Measurements from ENCODE around the gene ACVR2B.
"Not testable (repeated sequence)": the region's sequence is repeated elsewhere in the genome, so short reads cannot be mapped to it uniquely, and the experiment has no call there.

The ACVR2B gene

DNA sequence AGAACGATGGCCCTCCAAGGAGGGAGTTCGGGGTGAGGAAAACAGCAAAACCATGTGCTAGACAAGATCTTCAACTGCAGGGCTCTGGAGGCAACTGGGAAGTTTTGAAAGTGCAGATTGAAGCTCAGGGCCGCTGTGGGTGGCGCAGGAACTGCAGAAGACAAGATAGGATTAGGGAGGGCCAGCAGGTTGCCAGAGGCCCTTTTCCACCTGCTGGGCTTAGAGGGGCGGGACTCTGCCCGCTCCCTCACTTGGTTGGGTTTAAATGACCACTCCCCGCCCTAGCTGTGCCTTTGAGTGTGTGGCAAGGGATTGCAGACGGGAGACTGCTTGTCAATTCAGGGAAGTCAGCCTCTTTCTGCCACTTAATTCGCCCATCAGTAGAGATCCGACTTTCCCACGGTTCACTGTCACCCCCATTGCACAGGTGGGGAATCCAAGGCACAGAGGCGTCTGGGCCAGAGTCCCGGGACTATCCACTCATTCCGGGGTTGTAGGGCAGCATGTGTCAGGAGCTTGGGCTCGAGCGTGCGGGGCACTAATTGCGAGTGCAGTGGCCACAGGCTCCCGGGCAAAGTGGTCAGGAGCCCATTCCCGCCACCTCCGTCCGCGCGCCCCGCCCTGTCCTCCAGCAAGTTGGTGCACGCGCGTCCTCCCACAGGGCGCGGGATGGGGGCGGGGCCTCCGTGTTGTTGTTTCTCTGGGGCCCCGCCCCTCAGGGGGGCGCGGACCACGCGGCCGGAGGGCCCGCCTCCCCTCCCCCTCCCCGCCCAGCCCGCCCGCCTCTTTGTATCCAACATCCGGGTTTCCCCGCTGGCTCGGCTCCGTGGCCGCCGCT is at the start of gene ACVR2B:
Gene ACVR2B, plus strand, starts transcription at position 816 of the 838 bp plus-strand sequence. CDS start 433 bp downstream, outside the sequence.
- peak; percentile 97 for DNase-seq (ENCODE audit: low read depth, low spot score)

DNA sequence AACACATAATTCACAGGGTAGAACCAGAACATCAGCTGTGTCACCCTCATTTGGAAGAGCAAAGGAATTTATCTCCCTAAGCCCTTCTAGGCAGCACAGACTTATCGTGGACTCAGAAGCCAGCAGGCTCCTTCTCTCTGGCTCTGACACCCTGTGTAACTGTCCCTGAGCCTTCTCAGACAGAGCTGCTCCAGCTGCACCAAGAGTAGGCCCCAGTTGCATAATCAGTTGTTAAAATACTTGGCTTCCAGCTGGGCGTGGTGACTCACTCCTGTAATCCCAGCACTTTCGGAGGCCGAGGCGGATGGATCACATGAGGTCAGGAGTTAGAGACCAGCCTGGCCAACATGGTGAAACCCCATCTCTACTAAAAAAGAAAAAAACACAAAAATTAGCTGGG is 49.4 kb upstream of the ACVR2B start:
- DNase-seq (ENCODE audit: low read depth, low spot score), result peak; percentile 36

DNA sequence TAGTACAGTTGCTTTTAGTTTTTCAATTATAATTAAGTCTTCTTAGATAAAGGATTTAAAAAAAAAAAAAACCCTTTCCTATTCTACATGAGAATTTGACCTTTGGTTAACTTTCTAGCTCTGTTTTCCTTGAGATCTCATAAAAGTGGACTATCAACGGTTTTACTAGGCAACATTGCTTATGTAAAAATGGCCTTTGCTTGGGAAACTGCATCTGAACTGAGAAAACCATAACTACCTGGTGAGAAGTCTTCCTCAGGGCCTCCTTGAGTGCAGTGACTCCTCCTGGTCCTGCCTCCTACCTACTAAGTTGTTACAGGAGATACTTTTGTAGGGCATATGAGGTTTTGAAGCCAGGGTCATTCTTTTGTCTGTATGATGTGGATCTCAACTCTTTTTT is 42.1 kb upstream of the ACVR2B start:
- no peak for DNase-seq (ENCODE audit: low read depth, low spot score)

DNA sequence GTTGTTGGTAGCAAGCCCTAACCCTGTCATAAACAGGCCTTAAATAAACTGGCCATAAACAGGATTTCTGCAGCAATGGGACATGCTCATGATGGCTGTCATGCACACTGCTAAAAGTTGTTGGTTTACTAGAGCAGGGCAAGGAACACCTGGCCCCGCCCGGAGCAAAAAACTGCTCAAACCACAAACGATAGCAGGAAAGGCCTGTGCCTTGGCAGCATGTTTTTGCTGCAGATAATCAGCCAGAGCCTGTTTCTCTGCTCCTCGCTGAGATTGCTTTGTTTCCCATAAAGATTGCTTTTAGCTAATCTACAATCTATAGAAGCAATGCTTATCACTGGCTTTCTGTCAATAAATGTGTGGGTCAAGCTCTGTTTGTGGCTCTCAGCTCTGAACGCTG is 32.9 kb upstream of the ACVR2B start:
- DNase-seq (ENCODE audit: low read depth, low spot score), result peak; percentile 7

GRCh38 chr3:38421679-38422336 is 31.9 kb upstream of the ACVR2B start:
- DNase-seq (ENCODE audit: low read depth, low spot score), result peak; percentile 15

GRCh38 chr3:38426798-38427426 is 26.8 kb upstream of the ACVR2B start:
- peak; percentile 20 for DNase-seq (ENCODE audit: low read depth, low spot score)

DNA sequence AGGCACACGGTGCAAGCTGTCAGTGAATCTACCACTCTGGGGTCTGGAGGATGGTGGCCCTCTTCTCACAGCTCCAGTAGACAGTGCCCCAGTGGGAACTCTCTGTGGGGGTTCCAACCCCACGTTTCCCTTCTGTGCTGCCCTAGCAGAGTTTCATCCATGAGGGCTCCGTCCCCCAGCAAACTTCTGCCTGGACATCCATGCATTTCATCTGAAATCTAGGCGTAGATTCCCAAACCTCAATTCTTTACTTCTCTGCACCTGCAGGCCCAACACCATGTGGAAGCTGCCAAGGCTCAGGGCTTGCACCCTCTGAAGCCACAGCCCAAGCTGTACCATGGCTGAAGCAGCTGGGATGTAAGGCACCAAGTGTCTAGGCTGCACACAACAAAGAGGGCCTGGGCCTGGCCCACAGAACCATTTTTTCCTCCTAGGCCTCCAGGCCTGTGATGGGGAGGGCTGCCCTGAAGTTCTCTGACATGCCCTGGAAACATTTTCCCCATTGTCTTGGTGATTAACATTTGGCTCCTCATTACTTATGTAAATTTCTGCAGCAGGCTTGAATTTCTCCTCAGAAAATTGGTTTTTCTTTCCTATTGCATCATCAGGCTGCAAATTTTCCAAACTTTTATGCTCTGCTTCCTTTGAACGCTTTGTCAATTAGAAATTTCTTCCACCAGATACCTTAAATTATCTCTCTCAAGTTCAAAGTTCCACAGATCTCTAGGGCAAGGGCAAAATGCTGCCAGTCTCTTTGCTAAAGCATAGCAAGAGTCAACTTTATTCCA is 20.6 kb upstream of the ACVR2B start:
- DNase-seq (ENCODE audit: low read depth, low spot score), result peak; percentile 5

DNA sequence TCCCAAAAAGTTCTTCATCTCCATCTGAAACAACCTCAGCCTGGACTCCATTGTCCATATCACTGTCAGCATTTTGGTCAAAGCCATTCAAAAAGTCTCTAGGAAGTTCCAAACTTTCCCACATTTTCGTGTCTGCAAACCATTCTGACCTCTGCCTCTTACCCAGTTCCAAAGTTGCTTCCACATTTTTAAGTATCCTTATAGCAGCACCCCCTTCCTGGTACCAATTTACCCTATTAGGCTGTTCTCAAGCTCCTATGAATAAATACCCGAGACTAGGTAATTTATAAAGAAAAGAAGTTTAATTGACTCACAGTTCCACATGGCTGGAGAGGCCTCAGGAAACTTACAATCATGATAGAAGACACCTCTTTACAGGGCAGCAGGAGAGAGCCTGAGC is 20.0 kb upstream of the ACVR2B start:
- not testable (repeated sequence) for DNase-seq (ENCODE audit: low read depth, low spot score)

DNA sequence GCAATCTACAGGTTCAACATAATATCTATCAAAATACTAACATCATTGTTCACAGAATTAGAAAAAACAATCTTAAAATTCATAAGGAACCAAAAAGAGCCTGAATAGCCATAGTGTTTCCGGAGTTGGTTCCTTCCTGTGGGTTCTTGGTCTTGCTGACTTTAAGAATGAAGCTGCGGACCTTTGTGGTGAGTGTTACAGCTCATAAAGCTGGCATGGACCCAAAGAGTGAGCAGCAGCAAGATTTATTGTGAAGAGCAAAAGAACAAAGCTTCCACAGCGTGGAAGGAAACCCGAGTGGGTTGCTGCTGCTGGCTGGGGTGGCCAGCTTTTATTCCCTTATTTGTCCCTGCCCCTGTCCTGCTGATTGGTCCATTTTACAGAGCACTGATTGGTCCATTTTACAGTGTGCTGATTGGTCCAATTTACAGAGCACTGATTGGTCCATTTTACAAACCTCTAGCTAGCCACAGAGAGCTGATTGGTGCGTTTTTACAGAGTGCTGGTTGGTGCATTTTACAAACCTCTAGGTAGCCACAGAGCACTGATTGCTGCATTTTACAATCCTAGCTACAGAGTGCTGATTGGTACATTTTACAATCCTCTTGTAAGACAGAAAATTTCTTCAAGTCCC is 15.1 kb upstream of the ACVR2B start:
- not testable (repeated sequence) for DNase-seq (ENCODE audit: low read depth, low spot score)

DNA sequence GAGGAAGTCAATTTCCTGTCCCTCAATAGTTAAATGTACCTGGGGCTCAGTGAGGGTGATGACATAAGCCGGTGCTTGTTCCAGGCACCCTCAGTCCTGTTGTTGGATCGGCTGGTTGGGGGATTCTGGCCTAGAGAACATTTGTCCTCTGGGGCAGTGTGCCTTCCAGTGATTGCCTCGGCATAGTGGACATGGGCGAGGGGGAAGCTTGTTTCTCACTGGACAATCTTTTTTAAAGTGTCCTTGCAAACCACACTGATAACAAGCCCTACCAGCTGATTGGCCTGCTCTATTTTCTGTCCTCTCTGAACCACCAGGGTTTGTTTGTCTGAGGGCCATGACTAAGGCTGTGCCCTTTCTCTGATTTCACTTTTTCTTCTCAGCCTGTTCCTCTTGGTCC is 10.5 kb upstream of the ACVR2B start:
- not testable (repeated sequence) for DNase-seq (ENCODE audit: low read depth, low spot score)

DNA sequence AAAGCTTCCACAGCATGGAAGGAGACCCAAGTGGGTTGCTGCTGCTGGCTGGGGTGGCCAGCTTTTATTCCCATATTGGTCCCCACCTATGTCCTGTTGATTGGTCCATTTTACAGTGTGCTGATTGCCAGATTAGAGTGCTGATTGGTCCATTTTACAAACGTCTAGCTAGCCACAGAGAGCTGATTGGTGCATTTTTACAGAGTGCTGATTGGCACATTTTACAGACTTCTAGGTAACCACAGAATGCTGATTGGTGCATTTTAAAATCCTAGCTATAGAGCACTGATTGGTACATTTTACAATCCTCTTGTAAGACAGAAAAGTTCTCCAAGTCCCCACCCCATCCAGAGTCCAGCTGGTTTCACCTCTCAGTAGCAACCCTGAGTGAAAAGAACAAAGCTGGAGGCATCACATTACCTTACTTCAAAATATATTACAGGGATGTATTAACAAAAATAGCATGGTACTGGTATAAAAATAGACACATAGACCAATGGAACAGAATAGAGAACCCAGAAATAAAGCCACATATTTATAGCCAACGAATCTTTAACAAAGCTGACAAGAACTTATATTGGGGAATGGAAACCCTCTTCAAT is 7.5 kb upstream of the ACVR2B start:
- DNase-seq (ENCODE audit: low read depth, low spot score), result no peak

GRCh38 chr3:38446812-38447211 is 6.9 kb upstream of the ACVR2B start:
- DNase-seq (ENCODE audit: low read depth, low spot score), result no peak

- no peak for DNase-seq (ENCODE audit: low read depth, low spot score)
These were observed 2.8 kb upstream of the ACVR2B start for GRCh38 chr3:38450853-38451252.

GRCh38 chr3:38453913-38454177 is 155 bp downstream of the ACVR2B start:
- no peak for DNase-seq (ENCODE audit: low read depth, low spot score)

- no peak for DNase-seq (ENCODE audit: low read depth, low spot score)
These were observed 641 bp downstream of the ACVR2B start for GRCh38 chr3:38454178-38454883.

DNA sequence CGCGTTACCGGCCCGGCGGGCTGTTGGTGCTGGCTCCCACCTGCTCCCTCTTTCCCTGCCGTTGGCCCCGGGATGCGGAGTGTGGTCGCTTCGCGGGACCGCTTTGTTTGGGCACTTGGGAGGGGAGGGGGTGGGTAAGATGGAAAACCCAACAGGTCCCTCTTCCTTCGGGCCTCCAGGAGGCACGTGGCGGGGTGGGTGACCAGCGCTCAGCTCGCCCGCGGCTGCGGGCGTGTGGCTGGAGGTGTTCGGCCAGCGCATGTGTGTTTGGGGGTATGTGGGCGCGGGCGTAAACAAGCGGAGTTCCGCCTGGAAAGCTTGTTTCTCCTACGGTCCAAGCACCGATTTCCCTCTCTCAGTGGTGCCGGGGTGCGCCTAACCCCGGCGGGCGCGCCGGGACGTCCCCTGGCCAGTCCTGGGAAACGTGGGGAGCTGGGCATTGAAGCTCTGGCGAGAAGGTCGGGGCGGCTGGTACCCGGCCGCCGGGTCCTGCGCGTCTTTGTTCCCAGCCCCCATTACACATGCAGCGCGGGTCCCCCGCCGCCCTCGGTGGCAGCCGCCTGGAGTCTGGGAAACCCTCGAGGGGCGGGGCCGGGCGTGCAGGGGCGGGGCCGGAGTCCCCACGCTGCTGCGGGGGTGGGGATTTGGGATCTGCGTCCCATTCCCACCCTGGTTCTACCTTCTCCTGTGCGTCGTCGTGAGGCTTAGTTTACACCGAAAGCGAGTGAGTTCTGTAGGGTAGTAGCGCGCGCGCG is 1.4 kb downstream of the ACVR2B start:
- peak; percentile 80 for DNase-seq (ENCODE audit: low read depth, low spot score)

- DNase-seq (ENCODE audit: low read depth, low spot score), result peak; percentile 84
These were observed 2.1 kb downstream of the ACVR2B start for GRCh38 chr3:38455639-38456430.

DNA sequence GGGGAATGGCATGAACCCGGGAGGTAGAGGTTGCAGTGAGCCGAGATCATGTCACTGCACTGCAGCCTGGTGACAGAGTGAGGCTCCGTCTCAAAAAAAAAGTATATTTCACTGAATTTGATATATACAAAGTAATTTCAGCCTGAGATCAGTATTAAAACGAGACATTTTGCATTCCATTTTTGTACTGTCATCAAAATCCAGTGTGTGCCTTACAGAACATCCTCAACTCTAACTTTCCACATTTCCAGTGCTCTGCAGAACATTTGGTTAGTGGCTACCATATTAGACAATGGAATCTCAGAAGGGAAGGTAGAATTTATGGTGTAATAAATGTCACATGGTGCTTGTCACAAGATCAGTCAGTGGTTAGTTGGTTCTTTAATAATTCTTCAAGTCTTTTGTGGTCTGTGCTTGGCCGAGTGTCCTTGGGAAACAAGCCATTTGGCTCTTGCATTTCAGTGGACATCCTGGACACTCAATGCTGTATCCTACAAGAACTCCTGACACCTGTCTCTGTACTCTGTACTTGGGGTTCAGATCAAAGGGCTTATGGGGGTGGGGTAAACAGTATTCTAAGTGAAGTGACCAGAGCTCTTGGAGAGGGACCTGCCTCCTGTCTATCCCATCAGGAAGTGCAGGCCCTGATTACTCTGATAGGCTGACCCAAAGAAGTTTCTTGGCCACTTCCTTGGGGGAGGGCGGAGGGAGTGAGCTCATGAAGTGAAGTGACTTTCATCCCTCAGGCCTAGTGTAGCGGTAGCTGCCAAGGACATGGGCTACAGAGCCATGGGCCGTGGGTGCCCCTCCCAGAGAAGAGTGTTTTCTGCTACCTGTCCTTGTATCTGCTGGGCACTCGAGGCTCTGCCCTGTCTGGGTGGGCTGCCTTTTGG is 3.7 kb downstream of the ACVR2B start:
- no peak for DNase-seq (ENCODE audit: low read depth, low spot score)

All from ELF-1 (cell line).